OCI-LY1 (cell line): ENCODE results near the gene PRKAG3.

Experiments used
- H2AFZ ChIP-seq: fragments of 200-600 bp; sonication (generic), shearing (Covaris generic); 2 replicates; pipeline ENCODE4 v1.6.0; 2014; ENCODE audit warnings: antibody characterized with exemption, mild to moderate bottlenecking, low read length
- H3F3A ChIP-seq: fragments of 200-600 bp; sonication (generic), shearing (Covaris generic); 2 replicates; pipeline ENCODE4 v1.6.0; 2014; ENCODE audit warnings: mild to moderate bottlenecking, antibody characterized with exemption, low read length, moderate library complexity; ENCODE audit not compliant: insufficient read depth
- H3K27ac ChIP-seq: fragments of 200-600 bp; sonication (generic); 2 replicates; pipeline ENCODE4 v1.5.1; 2014; ENCODE audit warnings: low read length, mixed run types, mild to moderate bottlenecking, low read depth; ENCODE audit not compliant: poor library complexity, severe bottlenecking
- H3K27me3 ChIP-seq: fragments of 200-600 bp; sonication (generic); 2 replicates; pipeline ENCODE4 v1.6.0; 2014; ENCODE audit warnings: antibody characterized with exemption, mild to moderate bottlenecking, low read length, moderate library complexity; ENCODE audit not compliant: insufficient read depth
- H3K36me3 ChIP-seq: fragments of 200-600 bp; sonication (generic); 2 replicates; pipeline ENCODE4 v1.6.1; 2014; ENCODE audit warnings: mild to moderate bottlenecking, antibody characterized with exemption, low read length, moderate library complexity, mixed read lengths; ENCODE audit not compliant: insufficient read depth
- H3K4me1 ChIP-seq: fragments of 200-600 bp; sonication (generic); 2 replicates; pipeline ENCODE4 v1.5.1; 2014; ENCODE audit warnings: mild to moderate bottlenecking, low read length, moderate library complexity; ENCODE audit not compliant: insufficient read depth, severe bottlenecking
- H3K4me2 ChIP-seq: fragments of 200-600 bp; sonication (generic), shearing (Covaris generic); 2 replicates; pipeline ENCODE4 v1.6.1; 2014; ENCODE audit warnings: low read length
- H3K4me3 ChIP-seq: fragments of 200-600 bp; sonication (generic); 2 replicates; pipeline ENCODE4 v1.5.1; 2014; ENCODE audit warnings: low read length, low read depth, mild to moderate bottlenecking, mixed read lengths; ENCODE audit not compliant: poor library complexity, severe bottlenecking
- H3K79me2 ChIP-seq: fragments of 200-600 bp; shearing (Covaris generic); 2 replicates; pipeline ENCODE4 v1.6.1; 2016; ENCODE audit warnings: mixed run types, low read length, mixed read lengths; ENCODE audit not compliant: insufficient read depth
- H3K9ac ChIP-seq: fragments of 200-600 bp; sonication (generic), shearing (Covaris generic); 2 replicates; pipeline ENCODE4 v1.6.1; 2014; ENCODE audit warnings: mild to moderate bottlenecking, low read length, mixed read lengths
- H3K9me2 ChIP-seq: fragments of 200-600 bp; sonication (generic), shearing (Covaris generic); 2 replicates; pipeline ENCODE4 v1.6.1; 2014; ENCODE audit warnings: low read depth, mild to moderate bottlenecking, low read length, mixed read lengths
- H3K9me3 ChIP-seq: fragments of 200-600 bp; shearing (Covaris generic); 2 replicates; pipeline ENCODE4 v1.6.1; 2014; ENCODE audit warnings: low read length, mixed read lengths
- H4K20me1 ChIP-seq: fragments of 200-600 bp; sonication (generic), shearing (Covaris generic); 2 replicates; pipeline ENCODE4 v1.6.0; 2016; ENCODE audit warnings: mild to moderate bottlenecking, low read length; ENCODE audit not compliant: insufficient read depth
- CTCF ChIP-seq: fragments of 200-600 bp; sonication (generic), shearing (Covaris generic); IDR thresholded peaks from 2 replicates; pipeline ENCODE4 v1.5.1; 2017; ENCODE audit warnings: mild to moderate bottlenecking, antibody characterized with exemption, low read length, moderate library complexity, mixed read lengths
- EZH2 ChIP-seq: fragments of 200-600 bp; sonication (generic), shearing (Covaris generic); IDR thresholded peaks from 2 replicates; pipeline ENCODE4 v1.8.0; 2017; ENCODE audit warnings: borderline replicate concordance, mixed run types, mild to moderate bottlenecking, antibody characterized with exemption, low read length, moderate library complexity, mixed read lengths

PRKAG3 gene

GRCh38 chr2:218853766-218854165 is 22.2 kb upstream of the PRKAG3 start:
- no peaks in the 10 kb centered on the region for H4K20me1 ChIP-seq
- no peak overlapping the region for H3K4me2 ChIP-seq
- H3F3A ChIP-seq: no peaks in the 10 kb centered on the region
- no peaks in the 10 kb centered on the region for H3K4me1 ChIP-seq
- peaks cover 13% of the 10 kb centered on the region; the same call in 1 of the 2 replicates for H3K27me3 ChIP-seq
- TF ChIP-seq CTCF (no peak), EZH2 (no peak)
- no peaks in the 10 kb centered on the region for H3K9me2 ChIP-seq
- no peaks in the 10 kb centered on the region for H3K36me3 ChIP-seq
- H3K4me3 ChIP-seq: no peak overlapping the region
- H3K79me2 ChIP-seq: no peaks in the 10 kb centered on the region
- H3K9me3 ChIP-seq: no peaks in the 10 kb centered on the region
- H3K27ac ChIP-seq: no peak overlapping the region
- H2AFZ ChIP-seq: no peak overlapping the region
- H3K9ac ChIP-seq: no peak overlapping the region

- Histone ChIP-seq H3K9me2 (no peaks in the 10 kb centered on the region), H3K36me3 (no peaks in the 10 kb centered on the region), H3K27ac (no peak overlapping the region), H3K4me3 (no peak overlapping the region), H3K9ac (no peak overlapping the region), H3K9me3 (no peaks in the 10 kb centered on the region), H3F3A (no peaks in the 10 kb centered on the region), H3K79me2 (no peaks in the 10 kb centered on the region), H3K4me2 (no peak overlapping the region), H2AFZ (no peak overlapping the region), H4K20me1 (no peaks in the 10 kb centered on the region), H3K4me1 (no peaks in the 10 kb centered on the region), H3K27me3 (peaks cover 13% of the 10 kb centered on the region; the same call in 1 of the 2 replicates)
- peak; percentile 87 for TF ChIP-seq CTCF
- no peak for TF ChIP-seq EZH2
Observed at GRCh38 chr2:218852911-218853667, 21.5 kb upstream of the PRKAG3 start.

- H3K9me2 ChIP-seq: no peaks in the 10 kb centered on the region
- TF ChIP-seq EZH2: no peak
- TF ChIP-seq CTCF: no peak
- H3K9ac ChIP-seq: no peak overlapping the region
- H3F3A ChIP-seq: no peaks in the 10 kb centered on the region
- H2AFZ ChIP-seq: no peak overlapping the region
- H4K20me1 ChIP-seq: no peaks in the 10 kb centered on the region
- no peak overlapping the region for H3K4me3 ChIP-seq
- H3K9me3 ChIP-seq: no peaks in the 10 kb centered on the region
- no peak overlapping the region for H3K4me2 ChIP-seq
- H3K27ac ChIP-seq: no peak overlapping the region
- no peaks in the 10 kb centered on the region for H3K36me3 ChIP-seq
- H3K27me3 ChIP-seq: peaks cover 13% of the 10 kb centered on the region; the same call in 1 of the 2 replicates
- no peaks in the 10 kb centered on the region for H3K4me1 ChIP-seq
- no peaks in the 10 kb centered on the region for H3K79me2 ChIP-seq
Observed at GRCh38 chr2:218851286-218851685, 19.7 kb upstream of the PRKAG3 start.
